ENCODE data around the gene PCSK6. TPM values are rescaled to one million over a fixed set of nuclear protein-coding genes. Genes with fewer than 3 reads are reported as not detected.

The PCSK6 gene
- total RNA-seq, 1 donor from 2014 or later, result 5.4 TPM

DNA sequence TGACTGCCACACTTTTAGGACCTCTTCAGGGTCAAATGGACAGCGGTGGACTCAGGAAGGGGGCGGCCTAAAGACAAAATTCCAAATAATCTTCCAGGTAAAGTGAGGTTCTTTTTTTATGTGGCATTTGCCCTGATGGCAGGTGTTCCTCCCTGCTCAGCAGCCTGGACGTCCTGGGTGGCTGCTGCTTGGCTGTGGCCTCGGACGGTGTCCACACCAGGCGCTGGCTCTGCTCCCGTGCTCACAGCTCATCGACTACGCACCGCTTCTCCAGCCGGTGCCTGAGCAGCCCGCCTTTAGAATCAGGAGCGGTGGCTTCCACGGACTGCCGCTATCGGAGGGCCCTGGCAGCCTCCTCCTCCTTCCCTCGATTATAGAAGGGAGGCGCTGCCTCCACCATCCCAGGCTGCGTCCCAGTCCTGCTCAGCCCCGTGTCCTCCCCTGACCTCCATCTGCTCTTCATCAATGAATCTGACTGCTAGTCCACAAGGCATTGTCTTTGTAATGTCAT lies 41.9 kb downstream of the PCSK6 start:
- TF ChIP-seq, protein P1, sequence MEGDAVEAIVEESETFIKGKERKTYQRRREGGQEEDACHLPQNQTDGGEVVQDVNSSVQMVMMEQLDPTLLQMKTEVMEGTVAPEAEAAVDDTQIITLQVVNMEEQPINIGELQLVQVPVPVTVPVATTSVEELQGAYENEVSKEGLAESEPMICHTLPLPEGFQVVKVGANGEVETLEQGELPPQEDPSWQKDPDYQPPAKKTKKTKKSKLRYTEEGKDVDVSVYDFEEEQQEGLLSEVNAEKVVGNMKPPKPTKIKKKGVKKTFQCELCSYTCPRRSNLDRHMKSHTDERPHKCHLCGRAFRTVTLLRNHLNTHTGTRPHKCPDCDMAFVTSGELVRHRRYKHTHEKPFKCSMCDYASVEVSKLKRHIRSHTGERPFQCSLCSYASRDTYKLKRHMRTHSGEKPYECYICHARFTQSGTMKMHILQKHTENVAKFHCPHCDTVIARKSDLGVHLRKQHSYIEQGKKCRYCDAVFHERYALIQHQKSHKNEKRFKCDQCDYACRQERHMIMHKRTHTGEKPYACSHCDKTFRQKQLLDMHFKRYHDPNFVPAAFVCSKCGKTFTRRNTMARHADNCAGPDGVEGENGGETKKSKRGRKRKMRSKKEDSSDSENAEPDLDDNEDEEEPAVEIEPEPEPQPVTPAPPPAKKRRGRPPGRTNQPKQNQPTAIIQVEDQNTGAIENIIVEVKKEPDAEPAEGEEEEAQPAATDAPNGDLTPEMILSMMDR (conservative IDR thresholded peaks at IDR 0.05), result no peak
- Mint-ChIP-seq H3K36me3 (ENCODE audit: low read depth) (no peaks in the 10 kb centered on the region), H3K4me3 (no peak overlapping the region), H3K4me1 (peaks cover 24% of the 10 kb centered on the region), H3K9me3 (no peaks in the 10 kb centered on the region), H3K27me3 (ENCODE audit: low read depth) (no peaks in the 10 kb centered on the region), H3K27ac (ENCODE audit: unreplicated experiment) (no peak overlapping the region)
- no peak for DNase-seq (ENCODE audit: low read depth, low spot score)

- peaks cover 19% of the 10 kb centered on the region for H3K4me1 Mint-ChIP-seq
- DNase-seq (ENCODE audit: low read depth, low spot score), result no peak
- TF ChIP-seq, protein P1 (conservative IDR thresholded peaks at IDR 0.05), result no peak
Observed at GRCh38 chr15:101447168-101447533, 42.4 kb downstream of the PCSK6 start.

GRCh38 chr15:101446518-101447167 lies 42.9 kb downstream of the PCSK6 start:
- Mint-ChIP-seq H3K27ac (ENCODE audit: unreplicated experiment) (no peak overlapping the region), H3K36me3 (ENCODE audit: low read depth) (no peaks in the 10 kb centered on the region), H3K9me3 (no peaks in the 10 kb centered on the region), H3K27me3 (ENCODE audit: low read depth) (no peaks in the 10 kb centered on the region), H3K4me3 (no peak overlapping the region), H3K4me1 (peaks cover 15% of the 10 kb centered on the region)
- TF ChIP-seq, protein P1 (conservative IDR thresholded peaks at IDR 0.05), result no peak
- DNase-seq (ENCODE audit: low read depth, low spot score), result no peak

More at GRCh38 chr15:101447168-101447533, 42.4 kb downstream of the PCSK6 start:
- no peak overlapping the region for H3K4me3 Mint-ChIP-seq
- H3K9me3 Mint-ChIP-seq, result no peaks in the 10 kb centered on the region
- H3K27me3 Mint-ChIP-seq (ENCODE audit: low read depth), result no peaks in the 10 kb centered on the region
- H3K27ac Mint-ChIP-seq (ENCODE audit: unreplicated experiment), result no peak overlapping the region
- no peaks in the 10 kb centered on the region for H3K36me3 Mint-ChIP-seq (ENCODE audit: low read depth)

GRCh38 chr15:101445562-101446517 lies 43.7 kb downstream of the PCSK6 start:
- H3K27ac Mint-ChIP-seq (ENCODE audit: unreplicated experiment), result no peak overlapping the region
- H3K9me3 Mint-ChIP-seq, result no peaks in the 10 kb centered on the region
- no peaks in the 10 kb centered on the region for H3K27me3 Mint-ChIP-seq (ENCODE audit: low read depth)
- DNase-seq (ENCODE audit: low read depth, low spot score), result no peak
- TF ChIP-seq, protein P1 (conservative IDR thresholded peaks at IDR 0.05), result no peak
- no peaks in the 10 kb centered on the region for H3K36me3 Mint-ChIP-seq (ENCODE audit: low read depth)
- H3K4me3 Mint-ChIP-seq, result no peak overlapping the region
- peaks cover 7% of the 10 kb centered on the region for H3K4me1 Mint-ChIP-seq

GRCh38 chr15:101444807-101445508 lies 44.5 kb downstream of the PCSK6 start:
- H3K4me3 Mint-ChIP-seq, result no peak overlapping the region
- peaks cover 7% of the 10 kb centered on the region for H3K4me1 Mint-ChIP-seq
- H3K9me3 Mint-ChIP-seq, result no peaks in the 10 kb centered on the region
- TF ChIP-seq, protein P1 (conservative IDR thresholded peaks at IDR 0.05), result no peak
- no peaks in the 10 kb centered on the region for H3K27me3 Mint-ChIP-seq (ENCODE audit: low read depth)
- no peak for DNase-seq (ENCODE audit: low read depth, low spot score)
- H3K36me3 Mint-ChIP-seq (ENCODE audit: low read depth), result no peaks in the 10 kb centered on the region
- no peak overlapping the region for H3K27ac Mint-ChIP-seq (ENCODE audit: unreplicated experiment)
